GM10248 (cell line): Measurements from ENCODE around the gene SLC41A3.

Source experiments
- CTCF ChIA-PET: fragments of 300-600 bp; sonication (Branson Sonifier 250); formaldehyde crosslinking; extraction: SDS; loops from one replicate; lab custom pipeline; 2021; ENCODE audit warnings: antibody characterized with exemption; lab: Yijun Ruan, JAX
- POLR2A ChIA-PET: fragments of 350-650 bp; sonication (Branson Sonifier 250); formaldehyde crosslinking; extraction: SDS; loops from one replicate; lab custom pipeline; 2020; ENCODE audit warnings: antibody characterized with exemption; lab: Yijun Ruan, JAX
- DNase-seq: peaks from one replicate; pipeline ENCODE4 v3.0.0; 2012; ENCODE audit errors: extremely low spot score
- CTCF ChIP-seq: IDR thresholded peaks from 2 replicates; pipeline ENCODE4 v1.5.1; 2012; ENCODE audit warnings: mild to moderate bottlenecking, low read depth; ENCODE audit errors: extremely low read depth, missing control alignments, control extremely low read depth

Gene SLC41A3

GRCh38 chr3:126083913-126084767, at the start of gene SLC41A3:
TSS of gene SLC41A3 (minus strand) at chr3:126084124. CDS start at chr3:126068219, 15,905 bp downstream.
- DNase-seq = peak; percentile 95
- ChIA-PET CTCF (interaction anchor here (0.7 to 1.1 kb wide), 2 partner anchors 19 to 20 kb away, joined by 3 read pairs; no protein-coding TSS in a partner anchor), POLR2A (no interaction called here)
- TF ChIP-seq CTCF = peak; percentile 46

- DNase-seq = no peak
- TF ChIP-seq CTCF = no peak
- ChIA-PET POLR2A (no interaction called here), CTCF (interaction anchor here (0.6 to 3.0 kb wide), 21 partner anchors 8 to 389 kb away, joined by 3 to 23 read pairs (median 4); no protein-coding TSS in a partner anchor)
These were observed 49.7 kb upstream of the SLC41A3 start for GRCh38 chr3:126133606-126134005.

- ChIA-PET CTCF (interaction anchor here (0.6 to 3.0 kb wide), 13 partner anchors 12 to 390 kb away, joined by 3 to 23 read pairs (median 4); partner anchors contain the start of gene ZXDC), POLR2A (no interaction called here)
- DNase-seq = no peak
- TF ChIP-seq CTCF = peak; percentile 2
These were observed 49.0 kb upstream of the SLC41A3 start for GRCh38 chr3:126132751-126133511.

GRCh38 chr3:126131881-126132750, 48.2 kb upstream of the SLC41A3 start:
- CTCF ChIA-PET = interaction anchor here (0.9 to 3.0 kb wide), 5 partner anchors 11 to 343 kb away, joined by 3 to 23 read pairs (median 5); partner anchors contain the start of gene ZXDC
- TF ChIP-seq CTCF = no peak
- no peak for DNase-seq
- POLR2A ChIA-PET = no interaction called here

DNA sequence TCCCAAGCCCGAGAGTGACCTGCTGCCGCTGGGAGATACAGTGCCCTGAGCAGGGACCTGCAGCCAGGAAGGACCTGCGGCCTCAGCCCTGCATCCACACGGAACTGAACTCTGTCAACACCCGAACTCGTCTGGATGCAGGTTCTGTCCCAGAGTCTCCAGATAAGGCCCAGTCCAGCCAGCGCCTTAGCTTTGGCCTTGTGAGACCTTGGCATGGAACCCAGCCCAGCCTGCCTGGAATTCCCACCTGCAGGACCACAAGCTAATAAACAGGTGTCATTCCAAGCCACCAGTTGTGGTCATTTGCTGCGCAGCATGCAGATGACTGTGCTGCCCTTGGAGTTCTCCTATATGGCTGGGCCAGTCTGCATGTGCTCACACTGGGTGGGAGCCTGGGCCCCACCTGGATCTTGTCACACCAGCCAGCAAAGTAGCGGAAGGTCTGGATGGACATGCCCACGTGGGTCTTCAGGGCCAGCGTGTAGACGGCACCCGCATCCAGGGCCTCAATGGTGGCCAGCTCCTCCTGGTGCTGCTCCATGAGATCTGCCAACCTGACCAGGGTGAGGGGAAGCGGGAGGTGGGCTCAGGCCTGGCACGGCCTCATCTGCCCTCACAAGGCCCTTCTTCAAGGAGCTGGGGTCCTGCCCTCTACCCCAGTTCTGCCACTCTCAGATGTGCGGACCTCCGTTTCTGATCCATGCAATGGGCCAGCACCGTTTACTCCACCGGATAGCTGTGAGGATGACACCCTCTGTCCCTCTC, 47.2 kb upstream of the SLC41A3 start:
- no peak for TF ChIP-seq CTCF
- POLR2A ChIA-PET = no interaction called here
- CTCF ChIA-PET = interaction anchor here (1.8 kb wide), 1 partner anchor 68 kb away, joined by 3 read pairs; no protein-coding TSS in a partner anchor
- DNase-seq = no peak
